Measurements from ENCODE around the gene CUL7. TPM values are rescaled to one million over a fixed set of nuclear protein-coding genes. Genes with fewer than 3 reads are reported as not detected.

CUL7 gene
- 16.9 TPM for polyA plus RNA-seq (2013, experiment 1 of 2)
- polyA plus RNA-seq (2013, experiment 2 of 2): 16.9 TPM

- Histone ChIP-seq H3K36me3 (replicated peaks in 1 of 2; ENCODE audit: control insufficient read depth in 2 of 2, insufficient read depth in 2 of 2, low read length in 2 of 2) (peaks cover 28 to 64% of the 10 kb centered on the region in 2 donors), H3K18ac (ENCODE audit: low read length) (peak within 1 kb of the TSS; percentile 89), H3K79me1 (ENCODE audit: low read depth, low read length) (peaks cover 7% of the 10 kb centered on the region), H2BK15ac (ENCODE audit: low read length) (peak within 1 kb of the TSS; percentile 13), H2BK12ac (ENCODE audit: low read length) (no peak within 1 kb of the TSS), H3K4ac (ENCODE audit: low read length) (peak within 1 kb of the TSS; percentile 86), H3K9ac (ENCODE audit: low read depth, low read length, poor library complexity) (peak within 1 kb of the TSS; percentile 98), H3K4me2 (ENCODE audit: insufficient read depth, low read length, poor library complexity, severe bottlenecking) (peak within 1 kb of the TSS; percentile 71), H3K9me3 (replicated peaks in 1 of 2; ENCODE audit: control insufficient read depth in 2 of 2, insufficient read depth in 1 of 2, low read depth in 1 of 2, low read length in 2 of 2) (no peaks in the 10 kb centered on the region), H3K27ac (replicated peaks; ENCODE audit: low read length) (peak within 1 kb of the TSS; percentile 86), H3K27me3 (ENCODE audit: control insufficient read depth in 3 of 3, insufficient read depth in 3 of 3, low read depth in 1 of 3, low read length in 3 of 3) (no peaks in the 10 kb centered on the region), H2BK5ac (ENCODE audit: low read length) (peak within 1 kb of the TSS; percentile 84), H3K14ac (ENCODE audit: low read length) (peak within 1 kb of the TSS; percentile 72), H3K4me1 (ENCODE audit: control insufficient read depth in 2 of 2, insufficient read depth in 1 of 2, low read depth in 1 of 2, low read length in 2 of 2) (peaks cover 9 to 10% of the 10 kb centered on the region in 2 donors), H3K23ac (ENCODE audit: low read depth, low read length, poor library complexity) (peak within 1 kb of the TSS; percentile 98), H4K91ac (ENCODE audit: low read depth, low read length, poor library complexity) (peak within 1 kb of the TSS; percentile 48), H3K4me3 (ENCODE audit: low read length in 2 of 2) (peak within 1 kb of the TSS; percentile 87 to 92), H2AFZ (ENCODE audit: low read length) (peak within 1 kb of the TSS; percentile 86), H2BK120ac (ENCODE audit: low read depth, low read length) (peak within 1 kb of the TSS; percentile 35), H4K8ac (ENCODE audit: low read depth, low read length) (peak within 1 kb of the TSS; percentile 70), H2AK5ac (ENCODE audit: low read depth, low read length) (peak within 1 kb of the TSS; percentile 91)
- peak; percentile 72 for DNase-seq (ENCODE audit: low spot score)
- WGBS, 2 donors (ENCODE audit: extremely low coverage in 2 of 2, insufficient read length in 2 of 2, insufficient replicate concordance in 1 of 2): 100% methylated on average over 2 of the region's 45 CpGs; no CpG with 5 or more reads in 1 of the 2 donors
These were observed at the start of gene CUL7 for GRCh38 chr6:43053545-43054205. Gene CUL7, minus strand, starts transcription at chr6:43053851. Its CDS starts 1,063 bp downstream, at chr6:43052788.

- H2AFZ ChIP-seq (ENCODE audit: low read length): no peak overlapping the region
- no peak overlapping the region for H2BK15ac ChIP-seq (ENCODE audit: low read length)
- no peak overlapping the region for H3K27ac ChIP-seq (replicated peaks; ENCODE audit: low read length)
- no peak overlapping the region for H2AK5ac ChIP-seq (ENCODE audit: low read depth, low read length)
- no peak for DNase-seq (ENCODE audit: low spot score)
- no peak overlapping the region for H4K8ac ChIP-seq (ENCODE audit: low read depth, low read length)
- WGBS, 2 donors (ENCODE audit: extremely low coverage in 2 of 2, insufficient read length in 2 of 2, insufficient replicate concordance in 1 of 2): no CpG with 5 or more reads among the region's 4 CpGs
- H3K14ac ChIP-seq (ENCODE audit: low read length): no peak overlapping the region
- no peak overlapping the region for H3K4ac ChIP-seq (ENCODE audit: low read length)
- no peaks in the 10 kb centered on the region for H3K27me3 ChIP-seq (ENCODE audit: control insufficient read depth in 3 of 3, insufficient read depth in 3 of 3, low read depth in 1 of 3, low read length in 3 of 3)
- H3K4me1 ChIP-seq (ENCODE audit: control insufficient read depth in 2 of 2, insufficient read depth in 1 of 2, low read depth in 1 of 2, low read length in 2 of 2): peaks cover 8 to 29% of the 10 kb centered on the region in 2 donors
- H2BK5ac ChIP-seq (ENCODE audit: low read length): no peak overlapping the region
- H3K4me2 ChIP-seq (ENCODE audit: insufficient read depth, low read length, poor library complexity, severe bottlenecking): no peak overlapping the region
- no peak overlapping the region for H2BK120ac ChIP-seq (ENCODE audit: low read depth, low read length)
- no peak overlapping the region for H4K91ac ChIP-seq (ENCODE audit: low read depth, low read length, poor library complexity)
- H3K4me3 ChIP-seq (ENCODE audit: low read length in 2 of 2): no peak overlapping the region
- no peak overlapping the region for H2BK12ac ChIP-seq (ENCODE audit: low read length)
- no peak overlapping the region for H3K9ac ChIP-seq (ENCODE audit: low read depth, low read length, poor library complexity)
- no peak overlapping the region for H3K23ac ChIP-seq (ENCODE audit: low read depth, low read length, poor library complexity)
- peaks cover 5% of the 10 kb centered on the region for H3K79me1 ChIP-seq (ENCODE audit: low read depth, low read length)
- H3K18ac ChIP-seq (ENCODE audit: low read length): no peak overlapping the region
- no peaks in the 10 kb centered on the region for H3K36me3 ChIP-seq (replicated peaks in 1 of 2; ENCODE audit: control insufficient read depth in 2 of 2, insufficient read depth in 2 of 2, low read length in 2 of 2)
- H3K9me3 ChIP-seq (replicated peaks in 1 of 2; ENCODE audit: control insufficient read depth in 2 of 2, insufficient read depth in 1 of 2, low read depth in 1 of 2, low read length in 2 of 2): no peaks in the 10 kb centered on the region
These were observed 47.8 kb upstream of the CUL7 start for GRCh38 chr6:43101497-43101896.

- Histone ChIP-seq H3K27ac (replicated peaks; ENCODE audit: low read length) (no peak overlapping the region), H3K4me1 (ENCODE audit: control insufficient read depth in 2 of 2, insufficient read depth in 1 of 2, low read depth in 1 of 2, low read length in 2 of 2) (peaks cover 15 to 35% of the 10 kb centered on the region in 2 donors)
These were observed 43.9 kb upstream of the CUL7 start for GRCh38 chr6:43097502-43097901.

GRCh38 chr6:43097098-43097489 lies 43.4 kb upstream of the CUL7 start:
- no peak overlapping the region for H4K91ac ChIP-seq (ENCODE audit: low read depth, low read length, poor library complexity)
- H2BK120ac ChIP-seq (ENCODE audit: low read depth, low read length): no peak overlapping the region
- peaks cover 15 to 36% of the 10 kb centered on the region in 2 donors for H3K4me1 ChIP-seq (ENCODE audit: control insufficient read depth in 2 of 2, insufficient read depth in 1 of 2, low read depth in 1 of 2, low read length in 2 of 2)
- no peak overlapping the region for H3K27ac ChIP-seq (replicated peaks; ENCODE audit: low read length)
- no peak overlapping the region for H3K9ac ChIP-seq (ENCODE audit: low read depth, low read length, poor library complexity)
- no peak overlapping the region for H3K4me2 ChIP-seq (ENCODE audit: insufficient read depth, low read length, poor library complexity, severe bottlenecking)
- H2AFZ ChIP-seq (ENCODE audit: low read length): no peak overlapping the region
- no peak overlapping the region for H2BK12ac ChIP-seq (ENCODE audit: low read length)
- no peak overlapping the region for H3K4ac ChIP-seq (ENCODE audit: low read length)
- H3K18ac ChIP-seq (ENCODE audit: low read length): no peak overlapping the region
- no peak overlapping the region for H2BK5ac ChIP-seq (ENCODE audit: low read length)
- H3K23ac ChIP-seq (ENCODE audit: low read depth, low read length, poor library complexity): no peak overlapping the region
- no CpG with 5 or more reads among the region's 5 CpGs for WGBS, 2 donors (ENCODE audit: extremely low coverage in 2 of 2, insufficient read length in 2 of 2, insufficient replicate concordance in 1 of 2)
- no peak overlapping the region for H3K14ac ChIP-seq (ENCODE audit: low read length)
- no peaks in the 10 kb centered on the region for H3K36me3 ChIP-seq (replicated peaks in 1 of 2; ENCODE audit: control insufficient read depth in 2 of 2, insufficient read depth in 2 of 2, low read length in 2 of 2)
- no peaks in the 10 kb centered on the region for H3K27me3 ChIP-seq (ENCODE audit: control insufficient read depth in 3 of 3, insufficient read depth in 3 of 3, low read depth in 1 of 3, low read length in 3 of 3)
- no peak overlapping the region for H4K8ac ChIP-seq (ENCODE audit: low read depth, low read length)
- H2AK5ac ChIP-seq (ENCODE audit: low read depth, low read length): no peak overlapping the region
- no peak overlapping the region for H3K4me3 ChIP-seq (ENCODE audit: low read length in 2 of 2)
- H3K79me1 ChIP-seq (ENCODE audit: low read depth, low read length): peaks cover 3% of the 10 kb centered on the region
- DNase-seq (ENCODE audit: low spot score): no peak
- H3K9me3 ChIP-seq (replicated peaks in 1 of 2; ENCODE audit: control insufficient read depth in 2 of 2, insufficient read depth in 1 of 2, low read depth in 1 of 2, low read length in 2 of 2): no peaks in the 10 kb centered on the region
- H2BK15ac ChIP-seq (ENCODE audit: low read length): no peak overlapping the region

More at GRCh38 chr6:43097502-43097901, 43.9 kb upstream of the CUL7 start:
- Histone ChIP-seq H3K9ac (ENCODE audit: low read depth, low read length, poor library complexity) (no peak overlapping the region), H3K4me3 (ENCODE audit: low read length in 2 of 2) (no peak overlapping the region), H3K36me3 (replicated peaks in 1 of 2; ENCODE audit: control insufficient read depth in 2 of 2, insufficient read depth in 2 of 2, low read length in 2 of 2) (no peaks in the 10 kb centered on the region), H2BK12ac (ENCODE audit: low read length) (no peak overlapping the region), H2AFZ (ENCODE audit: low read length) (no peak overlapping the region), H3K18ac (ENCODE audit: low read length) (no peak overlapping the region), H2BK120ac (ENCODE audit: low read depth, low read length) (no peak overlapping the region), H4K8ac (ENCODE audit: low read depth, low read length) (no peak overlapping the region), H3K23ac (ENCODE audit: low read depth, low read length, poor library complexity) (no peak overlapping the region), H3K9me3 (replicated peaks in 1 of 2; ENCODE audit: control insufficient read depth in 2 of 2, insufficient read depth in 1 of 2, low read depth in 1 of 2, low read length in 2 of 2) (no peaks in the 10 kb centered on the region), H3K27me3 (ENCODE audit: control insufficient read depth in 3 of 3, insufficient read depth in 3 of 3, low read depth in 1 of 3, low read length in 3 of 3) (no peaks in the 10 kb centered on the region), H2BK5ac (ENCODE audit: low read length) (no peak overlapping the region), H3K4me2 (ENCODE audit: insufficient read depth, low read length, poor library complexity, severe bottlenecking) (no peak overlapping the region), H3K79me1 (ENCODE audit: low read depth, low read length) (peaks cover 3% of the 10 kb centered on the region), H3K14ac (ENCODE audit: low read length) (no peak overlapping the region), H2BK15ac (ENCODE audit: low read length) (no peak overlapping the region), H4K91ac (ENCODE audit: low read depth, low read length, poor library complexity) (no peak overlapping the region), H2AK5ac (ENCODE audit: low read depth, low read length) (no peak overlapping the region), H3K4ac (ENCODE audit: low read length) (no peak overlapping the region)
- no peak for DNase-seq (ENCODE audit: low spot score)
- WGBS, 2 donors (ENCODE audit: extremely low coverage in 2 of 2, insufficient read length in 2 of 2, insufficient replicate concordance in 1 of 2): no CpG with 5 or more reads among the region's 4 CpGs

All from neuronal stem cell (in vitro differentiated cells).